HG03103 (cell line): ENCODE results near the gene GTPBP6.
"Not testable (repeated sequence)": the region's sequence is repeated elsewhere in the genome, so short reads cannot be mapped to it uniquely, and the experiment has no call there.

Experiments
- ATAC-seq: cut with Tn5 transposase; IDR thresholded peaks from one replicate; pipeline ENCODE4 v1.9.1; 2021; ENCODE audit warnings: low read depth; ENCODE audit not compliant: unreplicated experiment

The GTPBP6 gene

GRCh38 chrX:336227-336626 lies 17.6 kb upstream of the GTPBP6 start:
- ATAC-seq = no peak

DNA sequence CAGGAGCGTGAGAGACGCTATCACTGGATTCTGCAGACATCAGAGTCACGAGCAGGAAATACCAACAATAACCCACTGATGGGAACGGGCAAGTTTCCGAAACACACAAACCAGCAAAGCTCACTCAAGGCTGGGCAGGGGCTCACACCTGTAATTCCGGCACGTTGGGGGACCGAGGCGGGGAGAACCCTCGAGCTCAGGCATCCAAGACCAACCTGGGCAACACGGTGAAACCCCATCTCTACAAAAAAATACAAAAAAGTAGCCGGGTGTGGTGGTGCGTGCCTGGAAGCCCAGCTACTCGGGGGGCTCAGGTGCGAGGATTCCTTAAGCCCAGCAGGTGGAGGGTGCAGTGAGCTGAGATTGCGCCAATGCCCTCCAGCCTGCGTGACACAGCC lies 17.2 kb upstream of the GTPBP6 start:
- no peak for ATAC-seq

DNA sequence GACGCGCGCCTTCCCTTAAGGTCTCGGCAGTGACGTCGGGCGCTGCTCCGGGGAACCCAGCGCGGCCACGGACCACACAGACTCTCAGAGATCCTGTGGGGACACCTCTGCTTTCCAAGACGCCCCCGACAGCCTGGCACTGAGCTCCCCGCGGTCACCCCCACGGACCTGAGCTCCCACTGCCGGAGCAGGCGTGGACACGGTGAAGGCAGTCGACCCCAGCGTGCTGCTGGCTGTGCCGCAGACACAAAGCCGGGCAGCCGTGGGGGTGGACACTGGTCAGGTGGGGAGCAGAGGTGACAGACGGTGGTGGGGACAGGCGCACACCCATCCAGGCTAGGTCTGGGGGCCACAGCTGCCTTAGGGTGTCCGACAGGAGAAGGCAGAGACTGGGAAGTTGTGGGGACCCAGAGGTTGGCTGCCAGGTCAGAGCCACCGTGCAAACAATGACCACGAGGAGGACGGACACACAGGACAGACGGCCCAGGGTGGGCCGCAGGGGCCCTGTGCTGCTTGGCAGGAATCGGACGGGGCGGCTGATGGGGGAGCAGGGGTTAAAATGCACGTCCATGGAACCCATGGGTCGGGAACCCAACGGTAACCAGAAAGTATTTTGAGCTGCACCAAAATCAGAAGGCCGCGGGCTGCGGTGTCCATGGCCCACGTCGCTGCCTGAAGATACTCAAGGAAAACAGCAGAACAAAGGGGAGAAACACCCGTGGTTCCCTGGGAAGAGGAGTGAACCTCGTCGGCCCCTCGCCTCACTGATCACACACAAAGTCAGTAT lies 16.6 kb upstream of the GTPBP6 start:
- ATAC-seq = no peak

DNA sequence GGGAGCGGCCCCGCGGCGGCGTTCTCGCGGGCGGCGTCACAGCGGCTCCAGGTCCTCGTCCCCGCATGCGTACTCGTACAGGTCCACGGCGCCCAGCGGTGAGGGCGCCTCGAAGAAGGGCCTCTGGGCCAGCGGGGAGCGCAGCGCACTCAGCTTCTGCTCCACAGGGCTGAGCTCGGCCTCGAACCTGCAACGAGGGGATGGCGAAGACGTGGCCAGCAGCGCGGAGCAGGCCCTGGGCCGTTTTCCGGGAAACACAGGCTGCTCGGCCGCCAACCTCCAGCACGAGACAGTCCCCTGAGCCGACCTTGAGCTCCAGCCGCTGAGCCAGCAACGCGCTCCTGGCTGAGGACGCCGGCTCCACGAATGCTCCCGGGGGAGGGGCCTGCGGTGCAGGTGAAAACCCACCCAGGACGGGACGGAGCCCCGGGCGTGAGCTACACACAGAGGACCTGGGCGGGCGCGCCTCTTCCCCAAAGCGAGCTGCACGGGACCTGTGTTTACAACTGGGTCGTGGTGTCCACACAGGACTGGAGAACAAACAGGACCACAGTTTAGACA lies 15.8 kb upstream of the GTPBP6 start:
- no peak for ATAC-seq

- ATAC-seq = no peak
These were observed 15.2 kb upstream of the GTPBP6 start for GRCh38 chrX:333611-334311.

- ATAC-seq = no peak
These were observed 14.5 kb upstream of the GTPBP6 start for GRCh38 chrX:332916-333610.

DNA sequence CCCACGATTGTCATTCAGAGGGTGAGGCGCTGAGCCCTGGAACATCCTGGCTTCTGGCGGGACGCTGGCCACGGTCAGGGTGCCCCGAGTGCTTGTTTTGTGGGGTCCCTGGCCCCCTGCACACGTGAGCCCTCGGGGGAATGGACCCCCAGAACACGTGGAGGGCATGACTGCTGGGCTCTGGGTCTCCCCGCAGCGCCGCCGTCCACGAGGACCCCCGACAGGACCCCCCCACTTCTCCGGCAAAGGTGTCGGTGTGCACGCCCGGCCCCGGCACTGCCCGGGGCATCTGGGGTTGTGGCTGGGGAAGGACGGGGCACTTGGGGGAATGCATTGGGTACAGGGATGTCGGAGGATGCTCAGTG lies 13.9 kb upstream of the GTPBP6 start:
- no peak for ATAC-seq

DNA sequence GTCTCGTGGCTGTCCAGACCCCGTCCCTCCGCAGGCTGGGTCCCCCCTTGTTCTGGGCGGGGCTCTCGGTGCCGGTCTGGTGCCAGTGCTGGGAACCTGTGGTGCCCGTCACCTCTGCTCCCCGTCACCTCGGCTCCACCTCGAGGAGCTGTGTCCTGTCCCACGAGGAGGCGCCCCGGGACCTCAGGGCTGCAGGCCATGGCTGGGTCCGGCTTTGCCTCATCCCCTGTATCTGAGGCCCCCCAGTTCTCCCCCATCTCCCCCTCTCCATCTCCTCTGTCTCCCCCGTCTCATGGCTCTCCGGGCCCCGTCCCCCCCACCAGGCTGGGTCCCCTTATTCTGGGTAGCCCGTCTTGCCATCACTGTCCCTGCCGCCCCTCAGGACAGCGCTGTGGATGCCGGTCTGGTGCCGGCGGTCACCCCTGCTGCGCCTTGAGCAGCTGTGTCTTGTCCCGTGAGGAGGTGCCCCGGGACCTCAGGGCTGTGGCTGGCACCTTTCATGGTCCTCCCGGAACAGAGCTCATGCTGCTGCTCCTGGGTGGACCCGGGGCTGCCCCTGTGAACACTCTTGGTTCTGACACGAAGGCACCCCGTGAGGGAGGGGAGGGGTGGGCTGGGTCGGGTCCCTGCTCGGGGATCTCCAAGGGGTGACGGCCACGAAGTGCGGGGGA lies 13.4 kb upstream of the GTPBP6 start:
- ATAC-seq = no peak

- ATAC-seq = no peak
These were observed 12.7 kb upstream of the GTPBP6 start for GRCh38 chrX:331151-331824.

GRCh38 chrX:330726-331150 lies 12.1 kb upstream of the GTPBP6 start:
- no peak for ATAC-seq

GRCh38 chrX:330141-330725 lies 11.6 kb upstream of the GTPBP6 start:
- ATAC-seq = not testable (repeated sequence)

- no peak for ATAC-seq
These were observed 10.8 kb upstream of the GTPBP6 start for GRCh38 chrX:329291-329910.

- ATAC-seq = no peak
These were observed 9.1 kb upstream of the GTPBP6 start for GRCh38 chrX:327660-328126.

- not testable (repeated sequence) for ATAC-seq
These were observed 6.1 kb upstream of the GTPBP6 start for GRCh38 chrX:324664-325063.

DNA sequence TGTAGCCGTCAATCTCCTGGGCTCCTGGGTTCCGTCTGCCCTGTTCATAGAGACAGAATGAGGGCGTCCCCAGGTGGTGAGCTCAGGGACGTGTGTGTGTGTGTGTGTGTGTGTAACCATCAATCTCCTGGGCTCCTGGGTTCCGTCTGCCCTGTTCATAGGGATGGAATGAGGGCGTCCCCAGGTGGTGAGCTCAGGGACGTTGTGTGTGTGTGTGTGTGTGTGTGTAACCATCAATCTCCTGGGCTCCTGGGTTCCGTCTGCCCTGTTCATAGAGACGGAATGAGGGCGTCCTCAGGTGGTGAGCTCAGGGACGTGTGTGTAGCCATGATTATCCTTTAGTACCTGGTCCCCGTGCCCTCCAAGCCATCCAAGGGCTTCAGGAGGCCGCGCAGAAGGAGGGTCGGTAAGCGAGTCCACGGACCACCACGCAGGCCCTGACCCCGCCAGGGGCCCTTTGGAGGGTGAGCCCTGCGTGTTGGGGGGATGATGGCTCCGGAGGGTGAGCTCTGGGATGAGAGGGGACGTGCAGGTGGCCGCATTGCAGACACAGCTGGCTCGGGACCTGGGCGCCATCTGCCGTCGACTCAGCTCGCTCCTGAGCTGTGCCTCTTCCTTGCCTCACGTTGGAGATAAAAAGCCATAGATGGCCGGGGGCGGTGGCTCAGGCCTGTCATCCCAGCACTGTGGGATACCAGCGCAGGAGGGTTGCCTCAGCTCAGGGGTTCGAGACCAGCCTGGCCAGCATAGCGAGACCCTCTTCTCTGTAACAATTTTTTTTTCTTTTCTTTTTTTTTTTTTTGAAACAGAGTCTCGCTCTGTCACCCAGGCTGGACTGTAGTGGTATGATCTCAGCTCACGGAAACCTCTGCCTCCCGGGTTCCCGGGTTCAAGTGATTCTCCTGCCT lies 5.4 kb upstream of the GTPBP6 start:
- ATAC-seq = no peak

GRCh38 chrX:320126-320783 lies 1.7 kb upstream of the GTPBP6 start:
- no peak for ATAC-seq

DNA sequence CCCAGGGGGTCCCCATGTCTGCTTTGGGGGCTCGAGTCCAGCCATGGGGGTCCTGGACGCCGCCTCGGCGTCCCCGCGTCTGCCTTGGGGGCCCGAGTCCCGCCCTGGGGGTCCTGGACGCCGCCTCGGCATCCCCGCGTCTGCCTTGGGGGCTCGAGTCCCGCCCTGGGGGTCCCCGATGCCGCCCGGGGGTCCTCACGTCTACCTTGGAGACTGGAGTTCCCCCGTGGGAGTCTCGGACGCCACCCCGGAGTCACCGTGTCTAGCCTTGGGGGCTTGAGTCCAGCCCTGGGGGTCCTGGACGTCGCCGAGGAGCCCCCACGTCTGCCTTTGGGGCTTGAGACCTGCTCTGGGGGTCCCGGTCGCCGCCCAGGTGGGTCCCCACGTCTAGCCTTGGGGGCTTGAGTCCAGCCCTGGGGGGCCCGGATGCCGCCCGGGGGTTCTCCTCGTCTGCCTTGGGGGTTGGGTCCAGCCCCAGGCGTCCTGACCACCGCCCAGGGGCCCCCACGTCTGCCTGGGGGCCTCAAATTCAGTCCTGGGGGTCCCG lies 1.1 kb upstream of the GTPBP6 start:
- no peak for ATAC-seq
